Keratinocyte (primary cell): ENCODE results near the gene GPR183. TPM values are rescaled to one million over a fixed set of nuclear protein-coding genes. Genes with fewer than 3 reads are reported as not detected.

Source experiments
- DNase-seq: peaks from one replicate; pipeline ENCODE4 v3.0.0-alpha.2; 2011; ENCODE audit warnings: low read depth, missing footprints, low spot score
- FAIRE-seq: peaks from 2 replicates; lab custom pipeline; 2011; peaks lifted over from hg19 to GRCh38; lab: Jason Lieb, UNC
- H2AFZ ChIP-seq: 2 replicates; pipeline ENCODE4 v1.6.0; 2012; ENCODE audit warnings: low read length, control low read depth, inconsistent platforms; ENCODE audit not compliant: control insufficient read depth
- H3K27ac ChIP-seq: 2 replicates; pipeline ENCODE4 v1.5.1; 2011; ENCODE audit warnings: low read length; ENCODE audit not compliant: control insufficient read depth, insufficient read depth
- H3K27me3 ChIP-seq: 3 replicates; pipeline ENCODE4 v1.6.0; 2011; ENCODE audit warnings: low read length; ENCODE audit not compliant: control insufficient read depth, insufficient read depth; ENCODE audit errors: extremely low read depth
- H3K36me3 ChIP-seq, 2 experiments: 2 replicates in 1 of 2; 3 replicates in 1 of 2; pipeline ENCODE4 v1.5.1; 2011; ENCODE audit warnings: low read length in 2 of 2, mild to moderate bottlenecking in 1 of 2; ENCODE audit not compliant: control insufficient read depth in 2 of 2, insufficient read depth in 2 of 2; ENCODE audit errors: extremely low read depth in 1 of 2
- H3K4me1 ChIP-seq: 3 replicates; pipeline ENCODE4 v1.5.1; 2011; ENCODE audit warnings: low read length; ENCODE audit not compliant: control insufficient read depth, insufficient read depth; ENCODE audit errors: extremely low read depth
- H3K4me2 ChIP-seq: 3 replicates; pipeline ENCODE4 v1.6.0; 2011; ENCODE audit warnings: low read depth, low read length; ENCODE audit not compliant: control insufficient read depth, insufficient read depth; ENCODE audit errors: extremely low read depth
- H3K4me3 ChIP-seq, 3 experiments: fragments of 200-600 bp in 1 of 3; sonication (generic) in 1 of 3; 2 replicates in 2 of 3; 3 replicates in 1 of 3; pipeline ENCODE4 v1.5.1; 2011 to 2016; ENCODE audit warnings: low read length in 3 of 3, mild to moderate bottlenecking in 3 of 3, control low read depth in 2 of 3, inconsistent platforms in 1 of 3, low read depth in 1 of 3, mixed read lengths in 1 of 3, mixed run types in 1 of 3, moderate library complexity in 1 of 3; ENCODE audit not compliant: control insufficient read depth in 2 of 3, insufficient read depth in 2 of 3; ENCODE audit errors: extremely low read depth in 1 of 3
- H3K79me2 ChIP-seq: 2 replicates; pipeline ENCODE4 v1.6.0; 2012; ENCODE audit warnings: low read length; ENCODE audit not compliant: control insufficient read depth, insufficient read depth
- H3K9ac ChIP-seq: 3 replicates; pipeline ENCODE4 v1.6.0; 2011; ENCODE audit warnings: low read length; ENCODE audit not compliant: control insufficient read depth, insufficient read depth; ENCODE audit errors: extremely low read depth
- H3K9me1 ChIP-seq: 3 replicates; pipeline ENCODE4 v1.6.0; 2011; ENCODE audit warnings: low read length; ENCODE audit not compliant: control insufficient read depth, insufficient read depth; ENCODE audit errors: extremely low read depth
- H3K9me3 ChIP-seq: 2 replicates; pipeline ENCODE4 v1.5.1; 2012; ENCODE audit warnings: low read depth, low read length; ENCODE audit not compliant: control insufficient read depth
- H4K20me1 ChIP-seq: 3 replicates; pipeline ENCODE4 v1.6.0; 2011; ENCODE audit warnings: low read length; ENCODE audit not compliant: control insufficient read depth, insufficient read depth; ENCODE audit errors: extremely low read depth
- CTCF ChIP-seq, 3 experiments: IDR thresholded peaks in 1 of 3; conservative IDR thresholded peaks in 1 of 3; optimal IDR thresholded peaks in 1 of 3; 2 replicates in 2 of 3; 3 replicates in 1 of 3; pipeline versions ENCODE3 to v1.5.1; 2011; ENCODE audit warnings: low read length in 3 of 3, mild to moderate bottlenecking in 3 of 3, moderate library complexity in 2 of 3, control low read depth in 1 of 3, inconsistent platforms in 1 of 3; ENCODE audit not compliant: insufficient read depth in 2 of 3; ENCODE audit errors: extremely low read depth in 1 of 3
- EZH2 ChIP-seq: IDR thresholded peaks from one replicate; pipeline ENCODE4 v1.6.1; 2012; ENCODE audit warnings: inconsistent platforms, mild to moderate bottlenecking, low read length, moderate library complexity
- dilution Hi-C: fragments of 300-500 bp; cut with MboI; formaldehyde crosslinking; loops from one replicate; pipeline ENCODE4 v1.7.0; 2020; ENCODE audit warnings: low sequenced_read_pairs; ENCODE audit not compliant: extremely low pct_ligation_motif_present
- polyA plus RNA-seq, 5 experiments: library from polyadenylated mRNA; depleted of rRNA in 3 of 5; stranded (reverse) in 3 of 5; stranded (forward) in 1 of 5; unstranded in 1 of 5; fragments of >200 nt; gene quantifications; 1 replicate in 1 of 5; 2 replicates in 3 of 5; 3 replicates in 1 of 5; pipeline versions ENCODE4 v1.2.1 to v1.2.3, GENCODE V29; 2011 to 2012; ENCODE audit warnings: missing spikeins in 2 of 5, low read depth in 1 of 5, low replicate concordance in 1 of 5

The GPR183 gene
- polyA plus RNA-seq, 1 donor (not counting 4 experiments of a cell fraction or from before 2014, with no cell fraction given): not detected

DNA sequence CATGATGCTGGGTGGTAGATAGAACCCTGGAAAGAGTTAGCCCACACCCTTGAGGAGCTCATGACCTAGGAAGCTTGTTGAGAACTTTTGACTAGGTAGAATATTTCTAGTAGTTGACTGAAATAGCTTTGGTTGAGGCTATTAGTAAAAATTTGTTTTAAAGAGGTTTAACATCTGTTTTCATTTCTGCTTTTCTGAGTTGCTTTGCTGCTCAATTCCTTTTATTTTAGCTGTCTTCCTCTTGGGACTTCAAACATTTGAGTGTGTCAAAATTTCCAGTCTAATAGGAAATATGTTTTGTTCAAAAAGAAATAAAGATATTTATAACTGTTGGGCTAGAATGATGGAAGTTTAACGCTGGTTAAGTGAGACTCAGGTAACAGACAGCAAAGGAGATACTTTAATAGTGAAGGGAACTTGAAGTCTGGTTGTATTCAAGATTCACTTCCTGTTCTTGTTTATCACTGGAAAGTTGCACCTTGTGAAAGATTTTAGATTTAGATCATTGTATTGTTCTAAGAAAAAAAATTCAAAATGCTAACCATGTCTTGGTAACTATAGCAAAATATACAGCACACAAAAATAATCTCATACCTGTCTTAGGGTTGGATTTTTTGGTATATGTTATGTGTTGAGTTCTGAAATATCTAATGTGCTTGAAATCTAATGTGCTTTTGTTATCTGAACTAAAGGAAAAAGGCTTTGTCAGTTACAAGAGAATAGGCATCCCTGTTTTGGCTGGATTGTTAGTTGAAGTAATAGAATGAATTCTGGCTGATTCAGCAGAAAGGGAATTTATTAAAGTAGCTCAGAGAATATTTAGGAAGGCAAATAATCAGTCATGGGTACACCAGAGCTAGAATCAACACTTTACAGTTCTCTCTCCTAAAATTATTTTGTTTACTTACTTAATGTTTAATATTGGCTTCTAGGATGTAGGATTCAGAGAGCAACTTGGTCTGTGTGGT, 24.7 kb downstream of the GPR183 start:
- DNase-seq: no peak
- Histone ChIP-seq H3K4me2 (no peak overlapping the region), H3K9ac (no peak overlapping the region), H3K4me3 (no peak overlapping the region), H3K27ac (no peak overlapping the region), H2AFZ (no peak overlapping the region), H3K9me3 (no peaks in the 10 kb centered on the region), H3K36me3 (peaks cover 0 to 7% of the 10 kb centered on the region in 2 experiments), H4K20me1 (no peaks in the 10 kb centered on the region), H3K27me3 (no peaks in the 10 kb centered on the region), H3K79me2 (no peaks in the 10 kb centered on the region), H3K4me1 (peaks cover 6% of the 10 kb centered on the region), H3K9me1 (no peaks in the 10 kb centered on the region)
- no peak for FAIRE-seq
- dilution Hi-C loops: no loop called here
- TF ChIP-seq CTCF (optimal IDR thresholded peaks at IDR 0.05 in 1 of 3, IDR thresholded peaks at IDR 0.05 in 1 of 3, conservative IDR thresholded peaks at IDR 0.05 in 1 of 3; ENCODE audit: extremely low read depth in 1 of 3, insufficient read depth in 2 of 3, low read length in 3 of 3) (no peak), EZH2 (no peak)

GRCh38 chr13:99281811-99282263, 25.4 kb downstream of the GPR183 start:
- H3K4me1 ChIP-seq: no peaks in the 10 kb centered on the region
- H3K4me3 ChIP-seq: no peak overlapping the region
- no peak for FAIRE-seq
- no peak overlapping the region for H3K4me2 ChIP-seq
- H3K27ac ChIP-seq: no peak overlapping the region
- no peaks in the 10 kb centered on the region for H3K9me3 ChIP-seq
- no peak overlapping the region for H3K9ac ChIP-seq
- H3K36me3 ChIP-seq: peaks cover 0 to 8% of the 10 kb centered on the region in 2 experiments
- H3K9me1 ChIP-seq: no peaks in the 10 kb centered on the region
- TF ChIP-seq EZH2: no peak
- no peak for TF ChIP-seq CTCF (optimal IDR thresholded peaks at IDR 0.05 in 1 of 3, IDR thresholded peaks at IDR 0.05 in 1 of 3, conservative IDR thresholded peaks at IDR 0.05 in 1 of 3; ENCODE audit: extremely low read depth in 1 of 3, insufficient read depth in 2 of 3, low read length in 3 of 3)
- no peak for DNase-seq
- no peaks in the 10 kb centered on the region for H4K20me1 ChIP-seq
- H3K79me2 ChIP-seq: no peaks in the 10 kb centered on the region
- no peaks in the 10 kb centered on the region for H3K27me3 ChIP-seq
- dilution Hi-C loops: no loop called here
- no peak overlapping the region for H2AFZ ChIP-seq
